ENCODE results near the gene TIMELESS.

- no peak for TF ChIP-seq CTCF (IDR thresholded peaks at IDR 0.05; ENCODE audit: borderline replicate concordance, extremely low read depth, low read length, poor library complexity, severe bottlenecking)
- no peak for TF ChIP-seq EZH2 (IDR thresholded peaks at IDR 0.05; ENCODE audit: borderline replicate concordance, low read depth, low read length, severe bottlenecking)
These were observed 63.4 kb downstream of the TIMELESS start for GRCh38 chr12:56385873-56386272.
